GM18520 (cell line): ENCODE data around the gene YBX1.
"Not testable (repeated sequence)": the region's sequence is repeated elsewhere in the genome, so short reads cannot be mapped to it uniquely, and the experiment has no call there.

Experiments used
- ATAC-seq: cut with Tn5 transposase; IDR thresholded peaks from one replicate; pipeline ENCODE4 v1.9.1; 2021; ENCODE audit not compliant: unreplicated experiment

The YBX1 gene

GRCh38 chr1:42686418-42686817 lies 4.2 kb downstream of the YBX1 start:
- no peak for ATAC-seq

DNA sequence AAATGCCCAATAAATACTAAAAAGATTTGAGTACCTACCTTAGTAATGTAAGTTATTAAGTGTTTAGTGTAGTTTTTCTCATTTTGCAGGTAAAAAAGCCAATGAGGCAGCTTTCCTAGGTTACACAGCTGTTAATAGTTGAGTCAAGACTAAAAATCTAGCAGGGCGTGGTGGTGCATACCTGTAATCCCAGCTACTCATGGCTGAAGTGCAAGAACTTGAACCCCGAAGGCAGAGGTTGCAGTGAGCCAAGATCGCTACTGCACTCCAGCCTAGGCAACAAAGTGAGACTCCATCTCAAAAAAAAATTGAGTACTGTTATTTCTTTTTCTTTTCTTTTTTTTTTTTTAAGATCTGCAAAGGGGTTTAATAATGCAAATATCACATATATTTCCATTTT lies 7.7 kb downstream of the YBX1 start:
- ATAC-seq: no peak

DNA sequence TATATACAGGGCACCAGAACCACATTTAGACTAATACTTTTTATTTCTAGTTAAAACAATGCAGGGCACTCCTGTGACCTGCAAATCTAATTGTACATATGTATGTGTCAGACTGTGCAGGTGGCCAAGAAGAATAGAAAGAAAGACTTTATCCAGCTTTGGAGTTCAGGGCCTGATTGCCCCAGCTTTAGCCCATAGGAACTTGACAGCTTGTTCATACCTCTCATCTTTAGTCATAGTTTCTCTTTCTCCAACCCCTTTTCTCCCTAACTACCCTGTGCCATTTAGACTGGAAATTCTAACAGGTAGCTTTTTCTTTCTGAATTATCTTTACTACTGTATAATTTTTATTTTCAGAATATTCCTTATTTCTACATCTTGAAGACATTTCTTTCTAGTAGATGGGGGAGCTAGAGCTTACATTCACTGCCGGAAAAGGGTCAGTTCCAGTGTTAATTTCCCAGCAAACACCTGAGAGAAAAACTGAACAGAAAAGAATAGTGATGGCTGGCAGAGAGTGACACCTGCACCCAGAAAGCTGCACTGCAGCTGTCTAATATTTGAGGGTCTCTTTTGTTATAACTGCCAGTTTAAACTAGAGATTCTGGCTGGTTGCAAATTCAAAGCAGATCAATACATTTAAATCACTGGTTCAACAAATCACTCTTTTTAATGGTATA lies 8.4 kb downstream of the YBX1 start:
- no peak for ATAC-seq

- no peak for ATAC-seq
Measured at GRCh38 chr1:42691157-42691498, 8.9 kb downstream of the YBX1 start.

DNA sequence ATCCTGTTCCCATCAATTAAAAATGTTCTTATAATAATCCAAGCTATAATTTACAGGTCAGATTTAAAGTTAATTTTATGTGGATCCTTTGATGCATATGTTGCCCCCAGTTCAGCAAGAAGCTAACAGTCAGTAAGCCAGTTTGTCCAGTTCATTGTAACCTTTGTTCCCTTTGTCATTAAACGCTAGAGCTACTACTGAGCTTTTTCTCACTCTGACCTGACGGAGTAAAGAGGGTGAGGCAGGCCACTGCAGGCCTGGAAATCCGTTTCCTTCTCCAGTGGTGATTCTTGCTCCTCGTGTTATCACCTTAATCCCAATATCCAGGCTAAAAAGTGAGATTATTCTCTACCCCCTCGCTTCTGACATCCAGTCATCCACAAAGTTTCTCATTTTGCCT lies 10.2 kb downstream of the YBX1 start:
- ATAC-seq: no peak

DNA sequence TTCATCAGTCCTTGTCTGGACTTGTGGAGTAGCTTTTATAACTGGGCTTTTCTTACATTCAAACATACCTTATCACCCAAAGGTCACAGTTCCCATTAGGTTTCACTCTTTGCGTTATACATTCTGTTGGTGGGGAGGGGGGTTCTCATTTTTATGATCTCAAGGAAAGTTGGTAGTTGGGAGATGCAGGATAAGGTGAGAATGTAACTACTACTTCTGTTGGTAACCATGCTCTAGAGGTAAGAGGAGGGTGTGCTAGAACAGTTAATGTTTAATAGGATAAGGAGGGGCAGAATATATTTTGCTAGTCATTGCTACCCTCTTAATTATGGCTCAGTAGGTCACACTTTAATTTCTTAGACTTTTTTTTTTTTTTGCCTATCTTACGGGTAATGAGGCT lies 10.7 kb downstream of the YBX1 start:
- ATAC-seq: no peak

GRCh38 chr1:42698081-42698813 lies 16.0 kb downstream of the YBX1 start:
- ATAC-seq: no peak

GRCh38 chr1:42700006-42700405 lies 17.8 kb downstream of the YBX1 start:
- ATAC-seq: no peak

DNA sequence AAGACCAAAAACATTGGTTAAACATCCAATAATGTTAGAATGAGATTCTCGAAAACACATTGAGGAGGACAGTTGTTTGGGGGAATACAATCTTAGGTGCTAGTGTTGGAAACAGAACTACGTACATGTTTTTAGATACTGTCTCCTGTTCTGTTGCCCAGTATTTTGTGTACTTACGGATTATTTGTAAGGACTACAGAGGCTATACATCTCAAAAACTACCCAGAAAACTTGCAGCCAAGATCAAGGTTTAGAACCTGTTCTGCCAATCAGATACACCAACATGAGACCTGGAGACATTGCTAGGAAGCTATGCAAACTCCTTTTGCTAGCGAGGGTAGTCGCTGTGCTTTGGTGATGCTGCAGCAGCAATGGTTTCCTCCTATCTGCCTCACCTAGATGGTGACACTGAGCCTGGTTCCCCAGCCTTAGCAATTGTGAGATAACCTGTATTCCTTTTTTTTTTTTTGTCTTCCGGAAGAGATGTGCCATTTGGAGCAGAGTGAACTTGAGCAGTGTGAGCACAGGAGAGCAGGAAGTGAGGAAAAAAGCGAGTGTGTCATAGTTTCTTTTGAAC lies 21.8 kb downstream of the YBX1 start:
- ATAC-seq: no peak

DNA sequence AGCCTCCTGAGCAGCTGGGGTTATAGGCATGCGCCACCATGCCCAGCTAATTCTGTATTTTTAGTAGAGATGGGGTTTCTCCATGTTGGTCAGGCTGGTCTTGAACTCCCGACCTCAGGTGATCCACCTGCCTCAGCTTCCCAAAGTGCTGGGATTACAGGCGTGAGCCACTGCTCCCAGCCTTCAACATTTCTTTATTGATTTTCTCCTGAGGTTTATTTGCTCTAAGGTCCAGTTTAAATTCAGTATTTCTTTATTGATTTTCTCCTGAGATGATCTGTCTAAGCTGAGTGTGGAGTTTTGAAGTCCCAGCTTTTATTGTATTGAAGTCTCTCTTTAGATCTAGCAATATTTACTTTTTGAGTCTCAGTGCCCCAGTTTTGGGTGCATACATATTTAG lies 30.6 kb downstream of the YBX1 start:
- not testable (repeated sequence) for ATAC-seq

GRCh38 chr1:42713293-42713692 lies 31.1 kb downstream of the YBX1 start:
- ATAC-seq: no peak

GRCh38 chr1:42714441-42714840 lies 32.2 kb downstream of the YBX1 start:
- not testable (repeated sequence) for ATAC-seq

DNA sequence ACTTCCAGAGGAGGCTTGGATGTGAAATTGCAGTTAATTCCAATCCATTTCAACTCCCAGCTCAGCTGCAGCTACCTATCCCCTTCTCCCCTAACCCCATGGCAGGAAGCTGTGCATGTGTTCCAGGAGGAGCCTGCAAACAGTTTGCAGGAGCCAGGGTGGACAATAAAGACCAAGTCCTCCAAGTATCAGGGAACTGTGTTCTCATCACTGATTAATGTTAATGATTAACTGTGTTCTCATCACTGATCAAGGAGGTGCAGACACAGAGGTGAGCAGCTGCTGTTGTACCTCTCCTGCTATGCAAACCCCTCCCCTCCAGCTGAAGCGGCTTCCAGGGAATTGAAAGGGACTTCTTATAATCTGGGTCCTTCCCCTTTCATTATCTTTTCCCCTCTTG lies 38.6 kb downstream of the YBX1 start:
- no peak for ATAC-seq

DNA sequence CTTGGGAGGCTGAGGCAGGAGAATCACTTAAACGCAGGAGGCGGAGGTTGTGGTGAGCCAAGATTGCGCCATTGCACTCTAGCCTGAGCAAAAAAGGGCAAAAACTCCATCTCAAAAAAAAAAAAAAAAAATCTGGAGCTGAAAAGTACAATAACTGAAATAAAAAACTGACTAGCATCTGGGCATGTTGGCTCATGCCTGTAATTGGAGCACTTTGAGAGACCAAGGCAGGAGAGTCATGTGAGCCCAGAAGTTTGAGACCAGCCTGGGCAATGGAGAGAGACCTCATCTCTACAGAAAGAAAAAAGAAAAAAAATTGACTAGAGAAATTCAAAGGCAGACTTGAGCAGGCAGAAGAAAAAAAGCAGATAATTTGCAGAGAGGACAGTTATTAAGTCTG lies 39.7 kb downstream of the YBX1 start:
- ATAC-seq: no peak

GRCh38 chr1:42722403-42722802 lies 40.2 kb downstream of the YBX1 start:
- ATAC-seq: not testable (repeated sequence)

- ATAC-seq: no peak
Measured at GRCh38 chr1:42723511-42723910, 41.3 kb downstream of the YBX1 start.

GRCh38 chr1:42725820-42726219 lies 43.6 kb downstream of the YBX1 start:
- not testable (repeated sequence) for ATAC-seq

DNA sequence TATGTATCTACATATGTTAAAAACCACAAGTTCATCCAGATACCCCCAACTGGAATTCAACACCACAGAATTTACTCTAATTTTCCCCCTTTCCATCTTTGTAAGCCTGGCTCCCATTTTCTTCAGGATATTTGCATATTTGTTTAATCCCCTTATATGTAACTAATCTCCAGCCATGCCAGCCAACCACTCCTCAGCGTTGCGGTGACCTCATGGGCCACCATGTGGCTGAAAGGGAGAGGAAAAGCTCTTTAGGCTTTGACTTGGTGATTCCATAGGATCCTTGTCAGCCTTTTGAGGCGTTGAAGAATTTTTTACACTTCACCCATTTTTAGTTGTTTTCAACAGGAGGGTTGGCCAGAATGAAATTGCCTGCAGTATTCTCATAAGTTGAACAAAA lies 47.8 kb downstream of the YBX1 start:
- no peak for ATAC-seq

- no peak for ATAC-seq
Measured at GRCh38 chr1:42730988-42731387, 48.8 kb downstream of the YBX1 start.

DNA sequence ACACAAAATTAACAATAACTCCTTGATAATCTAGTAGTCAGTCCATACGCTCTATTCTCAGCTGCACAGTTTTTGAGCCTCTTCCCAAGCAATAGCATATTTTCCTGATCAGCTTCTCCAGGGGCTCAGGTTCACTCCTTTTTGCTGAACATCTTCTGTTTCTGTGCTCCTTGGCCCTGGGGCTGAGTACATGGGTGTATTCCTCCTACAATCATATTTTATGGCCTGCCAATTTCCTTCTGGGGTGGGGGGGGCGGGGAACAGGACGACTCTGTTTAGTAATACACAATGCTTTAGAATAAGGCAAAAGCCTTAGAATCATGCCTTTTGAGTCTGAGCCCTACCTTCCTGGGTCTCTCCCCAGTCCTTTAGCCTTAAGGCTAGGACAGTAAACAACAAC lies 49.4 kb downstream of the YBX1 start:
- ATAC-seq: no peak

DNA sequence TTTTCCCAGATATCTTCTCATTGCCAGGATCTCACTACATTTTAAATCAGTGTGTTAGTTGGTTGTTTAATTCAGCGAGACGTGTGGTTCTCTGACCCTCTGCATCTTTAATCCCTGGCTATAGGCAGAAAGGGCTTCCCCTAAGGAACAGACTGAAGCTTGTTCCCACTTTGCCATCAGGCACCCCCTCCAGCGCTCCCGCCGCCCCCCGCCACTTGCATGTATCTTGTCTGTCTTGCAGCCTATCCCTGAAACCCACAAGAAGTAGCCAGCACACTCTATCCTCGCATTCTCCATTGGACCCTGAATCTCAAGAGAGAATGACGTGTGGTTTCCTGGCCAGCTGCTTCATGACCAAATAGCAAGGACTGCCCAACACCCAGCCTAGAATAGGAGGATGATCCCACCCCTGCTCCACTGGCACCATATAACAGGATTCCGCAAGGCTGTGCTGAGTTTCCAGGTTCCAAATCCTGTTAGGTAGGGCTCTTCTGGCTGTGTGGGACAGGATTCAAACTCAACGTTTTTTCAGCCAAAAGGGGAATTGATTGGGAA lies 50.0 kb downstream of the YBX1 start:
- no peak for ATAC-seq
